Measurements from ENCODE around the gene DPAGT1. TPM values are rescaled to one million over a fixed set of nuclear protein-coding genes. Genes with fewer than 3 reads are reported as not detected.

Gene DPAGT1
- total RNA-seq, 1 experiment from 2014 or later, result 45.1 TPM

DNA sequence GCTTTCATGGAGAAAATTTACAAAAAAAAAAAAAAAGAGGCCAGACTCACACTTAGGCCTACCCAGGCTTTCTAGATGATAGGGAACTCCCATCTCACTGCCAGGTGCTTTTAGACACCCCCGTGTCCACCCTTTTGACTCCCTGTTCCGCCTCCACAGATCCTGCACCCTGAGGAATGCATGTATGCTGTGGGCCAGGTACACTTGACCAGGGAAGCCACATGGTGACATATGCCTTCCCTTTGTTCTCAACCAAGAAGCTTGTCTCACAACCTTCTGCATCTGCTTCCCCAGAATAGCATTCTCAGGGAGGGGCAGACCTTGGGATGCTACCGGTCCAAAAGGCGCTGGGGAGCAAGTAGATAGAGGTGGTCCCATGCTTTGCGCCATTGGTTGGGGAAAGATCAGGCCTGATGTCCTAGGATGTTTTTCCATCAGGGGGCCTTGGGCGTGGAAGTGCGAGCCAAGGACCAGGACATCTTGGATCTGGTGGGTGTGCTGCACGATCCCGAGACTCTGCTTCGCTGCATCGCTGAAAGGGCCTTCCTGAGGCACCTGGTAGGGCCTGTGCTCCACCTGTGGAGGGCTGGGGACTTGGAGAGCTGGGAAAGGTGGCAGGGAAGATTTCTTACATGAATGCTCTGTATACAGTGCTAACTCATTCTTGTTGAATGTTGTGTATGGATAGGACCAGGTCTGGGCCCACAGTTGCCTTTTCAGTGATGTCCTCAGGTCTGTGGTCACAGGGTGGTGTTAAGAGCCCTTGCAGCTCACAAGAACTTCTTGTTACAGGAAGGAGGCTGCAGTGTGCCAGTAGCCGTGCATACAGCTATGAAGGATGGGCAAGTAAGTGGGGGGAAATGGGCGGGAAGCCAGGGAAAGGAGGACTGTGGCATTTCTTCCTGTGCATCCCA is 9.4 kb downstream of the DPAGT1 start:
- Histone ChIP-seq H3K36me3 (ENCODE audit: control insufficient read depth in 1 of 2, insufficient read depth in 2 of 2, low read length in 2 of 2) (peaks cover 10 to 28% of the 10 kb centered on the region in 2 experiments; a peak in 3 of 4 replicates), H3K9me3 (ENCODE audit: control insufficient read depth in 1 of 2, insufficient read depth in 1 of 2, low read depth in 1 of 2, low read length in 2 of 2) (no peaks in the 10 kb centered on the region), H3K27me3 (ENCODE audit: insufficient read depth, low read length) (no peaks in the 10 kb centered on the region), H3K27ac (ENCODE audit: low read depth, low read length) (peak overlapping the region; percentile 93), H3K4me2 (ENCODE audit: low read length) (peak overlapping the region; percentile 80; the same call in 1 of the 2 replicates), H3K4me1 (ENCODE audit: control insufficient read depth in 1 of 2, insufficient read depth in 2 of 2, low read length in 2 of 2) (peaks cover 19 to 32% of the 10 kb centered on the region in 2 experiments), H3K4me3 (replicated peaks in 1 of 2; ENCODE audit: low read depth in 1 of 2, low read length in 2 of 2) (no peak overlapping the region), H3K9ac (ENCODE audit: low read length) (no peak overlapping the region), H4K20me1 (ENCODE audit: insufficient read depth) (peaks cover 11% of the 10 kb centered on the region; the same call in 1 of the 2 replicates), H3K79me2 (ENCODE audit: insufficient read depth, low read length) (peaks cover 32% of the 10 kb centered on the region), H3K9me2 (ENCODE audit: insufficient read depth) (no peaks in the 10 kb centered on the region), H2AFZ (ENCODE audit: low read depth, low read length, poor library complexity, severe bottlenecking) (no peak overlapping the region)
- ChIA-PET RAD21 (ENCODE audit: low non-redundant PET in 1 of 2, low total read pairs in 2 of 2, uncharacterized antibody in 2 of 2, unreplicated experiment in 2 of 2) (no interaction called here), POLR2A (interaction anchor here (0.7 to 1.2 kb wide), 4 partner anchors 7 to 30 kb away, joined by 3 to 4 read pairs (median 3); partner anchors contain the start of gene VPS11), CTCF (no interaction called here)
- ATAC-seq, result no peak
- no peak for TF ChIP-seq EZH2phosphoT487 (IDR thresholded peaks at IDR 0.05; ENCODE audit: borderline replicate concordance)
- no peak for TF ChIP-seq SIN3A (IDR thresholded peaks at IDR 0.05; ENCODE audit: low read depth)
- TF ChIP-seq POLR2AphosphoS5 (IDR thresholded peaks at IDR 0.05; ENCODE audit: low read depth, low read length), result peak; percentile 51; the same call in 1 of the 2 replicates
- TF ChIP-seq, protein P1, sequence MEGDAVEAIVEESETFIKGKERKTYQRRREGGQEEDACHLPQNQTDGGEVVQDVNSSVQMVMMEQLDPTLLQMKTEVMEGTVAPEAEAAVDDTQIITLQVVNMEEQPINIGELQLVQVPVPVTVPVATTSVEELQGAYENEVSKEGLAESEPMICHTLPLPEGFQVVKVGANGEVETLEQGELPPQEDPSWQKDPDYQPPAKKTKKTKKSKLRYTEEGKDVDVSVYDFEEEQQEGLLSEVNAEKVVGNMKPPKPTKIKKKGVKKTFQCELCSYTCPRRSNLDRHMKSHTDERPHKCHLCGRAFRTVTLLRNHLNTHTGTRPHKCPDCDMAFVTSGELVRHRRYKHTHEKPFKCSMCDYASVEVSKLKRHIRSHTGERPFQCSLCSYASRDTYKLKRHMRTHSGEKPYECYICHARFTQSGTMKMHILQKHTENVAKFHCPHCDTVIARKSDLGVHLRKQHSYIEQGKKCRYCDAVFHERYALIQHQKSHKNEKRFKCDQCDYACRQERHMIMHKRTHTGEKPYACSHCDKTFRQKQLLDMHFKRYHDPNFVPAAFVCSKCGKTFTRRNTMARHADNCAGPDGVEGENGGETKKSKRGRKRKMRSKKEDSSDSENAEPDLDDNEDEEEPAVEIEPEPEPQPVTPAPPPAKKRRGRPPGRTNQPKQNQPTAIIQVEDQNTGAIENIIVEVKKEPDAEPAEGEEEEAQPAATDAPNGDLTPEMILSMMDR (IDR thresholded peaks at IDR 0.05 in 2 of 3, conservative IDR thresholded peaks at IDR 0.05 in 1 of 3; ENCODE audit: borderline replicate concordance in 1 of 3, insufficient read depth in 1 of 3, low read depth in 2 of 3, low read length in 2 of 3), result no peak
- no peak for TF ChIP-seq RAD21 (IDR thresholded peaks at IDR 0.05; ENCODE audit: low read depth)
- no peak for DNase-seq (ENCODE audit: low read depth, low spot score)
- intact Hi-C loops (cut with micrococcal nuclease), result no loop called here
- BruUV-seq (replicated peaks), result no TSS peak
